ENCODE data around the gene RANBP9.

The RANBP9 gene

DNA sequence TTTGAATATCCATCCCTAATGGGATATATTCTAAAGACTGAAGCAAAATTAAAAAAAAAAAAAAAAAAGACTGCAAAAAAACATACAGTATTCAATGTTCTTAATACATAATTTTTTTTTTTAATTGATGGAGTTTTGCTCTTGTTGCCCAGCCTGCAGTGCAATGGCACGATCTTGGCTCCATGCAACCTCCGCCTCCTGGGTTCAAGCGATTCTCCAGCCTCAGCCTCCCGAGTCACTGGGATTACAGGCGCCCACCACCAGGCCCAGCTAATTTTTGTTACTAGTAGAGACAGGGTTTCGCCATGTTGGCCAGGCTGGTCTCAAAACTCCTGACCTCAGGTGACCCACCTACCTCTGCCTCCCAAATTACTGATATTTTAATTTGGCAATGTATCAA is 29.3 kb downstream of the RANBP9 start:
- DNase-seq: no peak
- in situ Hi-C loops (cut with HindIII; ENCODE audit: low pct_ligation_motif_present, low pct_unique_long_range_greater_than_20kb, low sequenced_read_pairs): no loop called here

DNA sequence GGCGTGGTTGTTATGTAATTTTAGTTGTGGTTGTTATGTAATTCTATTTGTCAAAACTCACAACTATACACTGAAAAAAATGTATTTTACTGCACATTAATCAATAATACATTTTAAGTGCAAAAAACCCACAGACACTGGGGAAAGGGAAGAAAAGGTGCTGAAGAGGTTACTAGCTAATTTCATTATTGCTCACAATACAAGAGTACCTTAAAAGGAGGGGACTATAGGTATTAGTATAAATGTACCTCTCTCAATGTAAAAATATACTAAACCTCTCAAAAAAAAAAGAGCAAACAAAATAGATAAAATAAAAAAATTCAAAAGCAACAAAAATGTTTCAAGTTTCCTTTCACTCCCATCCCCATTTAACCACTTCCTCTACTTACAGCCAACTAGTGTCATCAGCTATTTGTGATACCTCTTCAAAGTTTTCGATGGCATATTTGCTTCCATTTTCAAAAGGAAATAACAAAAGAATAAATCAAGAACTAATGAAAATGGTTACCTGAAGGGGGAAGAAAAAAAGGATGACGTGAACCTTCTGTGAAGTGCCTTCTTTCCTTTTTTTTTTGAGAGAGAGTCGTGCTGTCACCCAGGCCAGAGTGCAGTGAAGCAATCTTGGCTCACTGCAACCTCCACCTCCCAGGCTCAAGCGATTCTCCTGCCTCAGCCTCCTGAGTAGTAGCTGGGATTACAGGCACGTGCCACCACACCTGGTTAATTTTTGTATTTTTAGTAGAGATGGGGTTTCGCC is 30.2 kb downstream of the RANBP9 start:
- DNase-seq: no peak
- in situ Hi-C loops (cut with HindIII; ENCODE audit: low pct_ligation_motif_present, low pct_unique_long_range_greater_than_20kb, low sequenced_read_pairs): no loop called here

DNA sequence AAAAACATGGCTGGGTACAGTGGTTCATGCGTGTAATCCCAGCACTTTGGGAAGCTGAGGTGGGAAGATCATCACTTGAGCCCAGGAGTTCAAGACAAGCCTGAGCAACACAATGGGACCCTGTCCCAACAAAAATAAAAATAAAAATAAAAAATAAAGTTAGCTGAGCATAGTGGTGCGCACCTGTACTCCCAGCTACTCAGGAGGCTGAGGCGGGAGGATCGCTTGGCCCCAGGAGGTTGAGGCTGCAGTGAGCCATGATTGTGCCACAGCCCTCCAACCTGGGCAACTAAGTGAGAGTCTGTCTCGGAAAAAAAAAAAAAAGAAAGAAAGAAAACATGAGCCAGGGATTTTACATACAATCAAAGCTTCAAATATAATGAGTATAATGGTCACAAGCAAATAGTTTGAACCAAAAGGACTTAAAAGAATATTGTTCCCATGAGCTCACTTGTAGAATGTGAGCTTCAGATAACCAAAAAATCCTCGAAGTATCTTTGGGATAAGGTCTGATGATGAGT is 31.1 kb downstream of the RANBP9 start:
- DNase-seq: no peak
- in situ Hi-C loops (cut with HindIII; ENCODE audit: low pct_ligation_motif_present, low pct_unique_long_range_greater_than_20kb, low sequenced_read_pairs): no loop called here

DNA sequence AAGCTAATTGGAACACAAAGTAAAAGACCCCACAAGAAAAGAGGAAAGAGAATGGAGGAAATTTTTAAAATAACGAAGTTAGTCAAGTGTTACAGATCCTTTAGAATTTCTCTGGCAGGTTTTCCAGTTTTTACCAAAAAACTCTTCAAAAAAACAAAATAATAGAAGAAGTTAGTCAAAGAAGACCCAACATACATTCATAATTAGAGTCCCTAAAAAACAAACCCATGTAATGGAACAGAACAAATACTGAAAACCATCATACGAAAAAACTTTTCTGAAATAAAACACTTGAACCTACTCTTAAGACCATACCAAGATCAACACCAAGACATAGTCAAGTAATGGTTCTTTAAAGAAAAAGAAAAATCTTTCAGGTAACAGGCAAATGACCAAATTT is 31.6 kb downstream of the RANBP9 start:
- in situ Hi-C loops (cut with HindIII; ENCODE audit: low pct_ligation_motif_present, low pct_unique_long_range_greater_than_20kb, low sequenced_read_pairs): no loop called here
- no peak for DNase-seq

DNA sequence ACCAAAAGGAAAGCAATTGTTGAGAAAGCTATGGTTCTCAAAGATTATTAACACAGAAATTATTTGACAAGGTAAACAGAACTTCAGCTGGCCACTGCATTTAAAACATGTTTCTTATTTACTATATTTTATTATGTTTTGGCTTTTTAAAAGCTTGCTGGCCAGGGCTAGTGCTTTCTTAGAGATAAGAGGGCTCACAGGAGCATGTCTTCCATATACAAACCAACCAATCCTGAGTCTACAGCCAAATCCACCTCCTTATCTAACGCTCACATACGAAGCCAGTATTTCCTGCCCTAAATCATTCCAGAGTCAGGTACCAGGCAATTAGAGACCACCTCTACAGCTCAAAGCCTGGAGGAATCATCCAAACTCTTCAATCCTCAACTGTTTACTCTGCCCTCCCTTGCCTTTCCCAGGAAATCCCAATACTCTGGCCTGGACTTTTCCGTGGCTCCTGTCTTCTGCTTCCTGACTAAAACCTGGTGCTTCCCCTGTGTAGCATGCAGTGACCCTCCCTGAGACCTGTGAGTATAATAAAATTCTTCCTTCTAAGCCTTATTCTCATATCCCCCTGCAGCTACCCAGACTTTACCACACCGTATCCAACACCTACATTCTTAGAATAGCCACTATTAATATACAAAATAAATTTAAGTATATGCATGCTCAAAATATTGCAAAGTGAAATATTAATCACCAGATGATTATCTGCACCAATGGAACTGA is 33.2 kb downstream of the RANBP9 start:
- no peak for DNase-seq
- in situ Hi-C loops (cut with HindIII; ENCODE audit: low pct_ligation_motif_present, low pct_unique_long_range_greater_than_20kb, low sequenced_read_pairs): no loop called here

DNA sequence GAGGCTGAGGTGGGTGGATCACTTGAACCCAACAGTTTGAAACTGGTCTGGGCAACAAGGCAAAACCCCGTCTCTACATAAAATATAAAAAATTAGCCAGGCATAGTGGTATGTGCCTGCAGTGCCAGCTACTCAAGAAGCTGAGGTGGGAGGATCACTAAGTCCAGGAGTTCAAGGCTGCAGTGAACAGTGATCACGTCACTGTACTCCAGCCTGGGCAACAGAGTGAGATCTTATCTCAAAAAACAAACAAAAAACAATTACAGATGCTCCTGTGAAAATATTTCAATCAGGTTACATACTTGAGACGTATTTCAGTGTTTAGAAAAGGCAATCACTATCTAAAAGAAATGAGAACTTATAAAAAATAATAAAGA is 33.8 kb downstream of the RANBP9 start:
- in situ Hi-C loops (cut with HindIII; ENCODE audit: low pct_ligation_motif_present, low pct_unique_long_range_greater_than_20kb, low sequenced_read_pairs): no loop called here

DNA sequence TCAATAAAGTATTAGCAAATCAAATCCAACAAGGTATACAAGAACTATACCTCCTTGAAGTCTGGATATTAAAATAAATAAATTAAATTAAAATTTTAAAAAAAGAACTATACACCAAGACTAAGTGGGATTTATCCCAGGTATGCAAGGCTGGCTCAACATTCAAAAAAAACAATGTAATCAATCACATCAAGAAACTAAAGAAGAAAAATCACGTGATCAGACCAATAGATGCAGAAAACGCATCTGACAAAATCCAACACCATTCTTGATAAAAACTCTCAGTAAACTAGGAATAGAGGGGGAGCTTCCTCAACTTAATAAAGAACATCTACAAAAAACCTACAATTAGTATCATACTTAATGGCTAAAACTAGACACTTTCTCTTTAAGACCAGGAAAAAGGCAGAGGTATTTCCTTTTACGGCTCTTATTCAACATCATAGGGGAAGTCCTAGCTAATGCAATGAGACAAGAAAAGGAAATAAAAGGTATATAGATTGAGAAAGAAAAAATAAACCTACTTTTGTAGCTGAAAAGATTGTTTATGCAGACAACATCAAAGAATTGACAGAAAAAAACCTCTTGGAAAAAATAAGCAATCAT is 35.0 kb downstream of the RANBP9 start:
- in situ Hi-C loops (cut with HindIII; ENCODE audit: low pct_ligation_motif_present, low pct_unique_long_range_greater_than_20kb, low sequenced_read_pairs): no loop called here
- DNase-seq: no peak

More for the DNA sequence above, 33.8 kb downstream of the RANBP9 start:
- DNase-seq: no peak

DNA sequence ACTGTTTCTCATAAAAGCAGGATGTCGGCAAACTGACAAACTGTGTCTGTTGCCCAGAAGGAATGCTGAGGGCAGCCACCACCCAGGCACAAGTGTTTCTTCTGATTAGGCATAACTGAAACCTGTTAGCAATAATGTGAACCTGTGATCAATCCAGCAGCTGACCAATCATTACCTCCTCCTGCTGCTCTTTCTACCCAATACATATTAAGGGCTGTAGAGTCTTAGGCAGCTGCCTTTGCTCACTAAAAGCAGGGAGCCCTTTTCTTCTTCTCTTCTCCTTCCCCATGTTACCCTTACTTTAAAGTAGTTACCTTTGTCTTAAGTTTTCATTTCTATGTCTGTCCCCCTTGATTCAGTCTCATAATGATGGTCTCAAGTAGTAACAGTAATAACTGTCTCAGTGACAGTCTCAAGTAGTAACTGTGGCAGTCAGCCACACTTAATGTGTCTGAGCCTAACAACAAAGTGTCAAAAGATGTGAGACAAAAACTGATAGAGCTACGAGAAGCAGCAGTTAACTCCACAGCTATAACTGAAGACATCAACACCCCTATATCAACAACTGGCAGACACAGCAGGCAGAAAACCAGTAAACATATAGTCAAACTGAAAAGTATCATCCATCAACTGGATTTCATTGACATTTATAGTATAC is 37.0 kb downstream of the RANBP9 start:
- DNase-seq: no peak

DNA sequence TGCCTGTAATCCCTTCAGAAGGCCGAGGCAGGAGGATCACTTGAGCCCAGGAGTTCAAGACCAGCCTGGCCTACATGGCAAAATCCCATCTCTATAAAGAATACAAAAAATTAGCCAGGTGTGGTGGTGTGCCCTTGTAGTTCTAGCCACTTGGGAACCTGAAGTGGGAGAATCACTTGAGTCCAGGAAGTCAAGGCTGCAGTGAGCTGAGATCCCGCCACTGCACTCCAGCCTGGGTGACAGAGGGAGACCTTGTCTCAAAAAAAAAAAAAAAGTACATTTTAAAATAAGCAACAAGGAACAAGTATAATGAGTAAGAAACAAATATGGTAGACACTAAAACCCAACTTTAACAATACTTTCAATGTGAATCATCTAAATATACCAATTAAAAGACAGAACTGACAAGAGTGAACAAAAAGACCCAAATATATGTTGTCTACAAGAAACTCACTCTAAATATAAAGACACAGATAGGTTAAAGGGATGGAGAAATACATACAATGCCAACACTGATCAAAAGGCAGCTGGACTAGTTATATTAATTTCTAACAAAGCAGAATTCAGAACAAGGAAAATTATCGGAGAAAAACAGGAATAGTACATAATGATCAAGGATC is 37.7 kb downstream of the RANBP9 start:
- in situ Hi-C loops (cut with HindIII; ENCODE audit: low pct_ligation_motif_present, low pct_unique_long_range_greater_than_20kb, low sequenced_read_pairs): no loop called here
- no peak for DNase-seq

More for the DNA sequence above, 37.0 kb downstream of the RANBP9 start:
- in situ Hi-C loops (cut with HindIII; ENCODE audit: low pct_ligation_motif_present, low pct_unique_long_range_greater_than_20kb, low sequenced_read_pairs): no loop called here

DNA sequence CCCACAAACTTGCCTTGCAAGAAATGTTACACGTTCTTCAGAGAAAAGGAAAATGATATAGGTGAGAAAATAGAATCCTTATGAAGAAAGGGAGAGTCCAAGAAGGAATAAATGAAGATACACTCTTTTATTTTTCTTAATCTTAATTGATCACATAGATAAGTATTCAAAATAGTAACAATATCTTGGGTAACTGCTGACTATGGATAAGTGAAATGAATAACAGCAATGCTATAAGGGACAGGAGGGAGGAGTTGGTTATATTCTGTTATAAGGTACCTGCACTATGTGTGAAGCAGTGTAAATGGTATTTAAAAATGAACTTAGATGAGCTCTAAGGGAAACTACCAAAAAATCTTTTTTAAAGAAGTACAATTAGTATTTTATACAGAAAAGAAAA is 38.3 kb downstream of the RANBP9 start:
- in situ Hi-C loops (cut with HindIII; ENCODE audit: low pct_ligation_motif_present, low pct_unique_long_range_greater_than_20kb, low sequenced_read_pairs): no loop called here
- no peak for DNase-seq

DNA sequence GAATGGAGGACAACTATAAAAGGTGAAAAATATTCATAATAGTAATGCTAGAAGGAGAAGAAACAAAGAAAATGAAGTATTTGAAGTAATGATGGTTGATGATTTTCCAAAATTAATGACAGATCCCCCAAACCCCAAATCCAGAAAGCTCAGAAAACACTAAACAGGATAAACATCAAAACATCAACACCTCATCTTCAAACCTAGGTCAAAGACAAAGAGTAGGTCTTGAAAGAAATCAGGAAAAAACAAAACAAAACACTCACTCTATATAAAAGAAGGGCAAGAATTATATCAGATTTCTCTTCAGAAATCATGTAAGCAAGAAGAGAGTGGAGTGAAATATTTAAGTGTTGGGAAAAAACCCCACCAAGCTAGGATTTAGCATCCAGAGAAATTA is 38.7 kb downstream of the RANBP9 start:
- in situ Hi-C loops (cut with HindIII; ENCODE audit: low pct_ligation_motif_present, low pct_unique_long_range_greater_than_20kb, low sequenced_read_pairs): no loop called here
- no peak for DNase-seq

DNA sequence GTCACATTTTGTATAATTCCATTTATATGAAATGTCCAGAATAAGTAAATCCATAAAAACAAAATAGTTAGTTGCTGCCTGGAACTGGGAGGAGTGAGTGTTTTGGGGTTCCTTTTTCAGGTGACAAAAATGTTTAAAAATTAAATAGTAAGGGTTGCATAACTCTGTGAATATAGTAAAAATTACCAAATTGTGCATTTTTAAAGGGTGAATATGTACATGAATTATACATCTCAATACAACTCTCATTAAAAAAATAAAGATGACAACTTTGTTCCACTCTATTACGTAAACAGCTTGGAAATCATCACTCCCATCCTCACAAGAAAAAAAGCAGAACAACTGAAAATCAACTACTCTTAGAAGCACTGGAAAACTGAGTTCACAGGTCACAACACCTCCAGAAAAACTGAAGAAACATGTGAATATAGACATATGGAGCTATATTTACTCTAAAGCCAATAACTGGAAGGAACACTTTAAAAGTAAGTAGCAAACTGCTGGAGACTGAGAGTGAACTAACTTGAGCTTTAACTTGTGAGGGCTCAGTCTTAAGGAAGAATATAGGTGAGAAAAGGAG is 40.0 kb downstream of the RANBP9 start:
- no peak for DNase-seq
- in situ Hi-C loops (cut with HindIII; ENCODE audit: low pct_ligation_motif_present, low pct_unique_long_range_greater_than_20kb, low sequenced_read_pairs): no loop called here

DNA sequence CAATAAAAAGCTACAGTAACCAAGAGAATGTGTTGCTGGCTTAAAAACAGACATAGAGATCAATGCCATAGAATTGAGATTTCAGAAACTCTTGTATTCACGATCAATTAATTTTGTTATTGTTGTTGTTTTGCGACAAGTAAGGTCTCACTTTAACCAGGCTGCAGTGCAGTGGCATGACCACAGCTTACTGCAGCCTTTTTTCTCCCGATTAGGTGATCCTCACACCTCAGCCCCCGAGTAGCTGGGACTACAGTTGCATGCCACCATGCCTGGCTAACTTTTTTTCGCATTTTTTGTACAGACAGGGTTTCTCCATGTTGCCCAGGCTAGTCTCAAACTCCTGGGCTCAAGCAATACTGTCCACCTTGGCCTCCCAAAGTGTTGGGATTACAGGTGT is 42.2 kb downstream of the RANBP9 start:
- no peak for DNase-seq
- in situ Hi-C loops (cut with HindIII; ENCODE audit: low pct_ligation_motif_present, low pct_unique_long_range_greater_than_20kb, low sequenced_read_pairs): no loop called here

DNA sequence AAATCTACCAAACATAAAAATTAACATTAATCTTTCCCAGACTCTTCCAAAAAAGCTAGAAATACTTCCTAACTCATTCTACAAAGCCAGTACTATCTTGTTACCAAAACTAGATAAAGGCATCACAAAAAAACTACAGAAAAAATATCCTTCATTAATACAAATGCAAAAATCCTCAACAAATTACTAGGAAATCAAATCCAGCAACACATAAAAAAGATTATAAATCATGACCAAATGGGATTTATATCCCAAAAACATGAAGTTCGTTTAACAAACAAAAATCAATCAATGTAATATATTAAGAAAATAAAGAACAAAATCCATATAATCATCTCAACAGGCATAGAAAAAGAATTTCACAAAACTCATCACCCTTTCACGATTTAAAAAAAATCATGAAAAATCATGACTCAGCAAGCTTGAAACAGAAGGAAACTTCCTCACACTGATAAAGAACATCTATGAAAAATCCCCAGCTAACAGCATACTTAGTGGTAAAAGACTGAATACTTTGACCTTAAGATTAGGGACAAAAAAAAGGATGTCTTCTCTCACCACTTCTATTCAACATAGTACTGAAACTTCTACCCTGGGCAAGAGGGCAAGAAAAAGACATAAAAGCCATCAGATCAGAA is 43.2 kb downstream of the RANBP9 start:
- in situ Hi-C loops (cut with HindIII; ENCODE audit: low pct_ligation_motif_present, low pct_unique_long_range_greater_than_20kb, low sequenced_read_pairs): no loop called here
- DNase-seq: peak; percentile 37

DNA sequence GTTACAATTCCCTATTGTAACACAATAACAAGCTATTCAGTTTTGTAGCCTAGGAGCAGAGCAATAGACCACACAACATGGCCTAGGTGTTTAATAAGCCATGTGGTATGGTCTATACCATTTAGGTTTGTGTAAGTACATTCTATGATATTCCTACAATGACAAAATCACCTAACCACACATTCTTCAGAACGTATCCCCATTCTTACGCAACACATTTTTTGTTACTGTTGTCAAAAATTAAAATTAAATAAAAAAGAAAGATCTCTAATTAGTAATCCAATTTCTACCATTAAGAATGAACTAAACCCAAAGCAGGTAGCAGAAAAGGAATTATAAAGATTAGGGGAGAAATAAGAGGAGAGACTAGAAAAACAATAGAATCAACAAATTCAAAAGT is 44.0 kb downstream of the RANBP9 start:
- DNase-seq: no peak
- in situ Hi-C loops (cut with HindIII; ENCODE audit: low pct_ligation_motif_present, low pct_unique_long_range_greater_than_20kb, low sequenced_read_pairs): no loop called here

DNA sequence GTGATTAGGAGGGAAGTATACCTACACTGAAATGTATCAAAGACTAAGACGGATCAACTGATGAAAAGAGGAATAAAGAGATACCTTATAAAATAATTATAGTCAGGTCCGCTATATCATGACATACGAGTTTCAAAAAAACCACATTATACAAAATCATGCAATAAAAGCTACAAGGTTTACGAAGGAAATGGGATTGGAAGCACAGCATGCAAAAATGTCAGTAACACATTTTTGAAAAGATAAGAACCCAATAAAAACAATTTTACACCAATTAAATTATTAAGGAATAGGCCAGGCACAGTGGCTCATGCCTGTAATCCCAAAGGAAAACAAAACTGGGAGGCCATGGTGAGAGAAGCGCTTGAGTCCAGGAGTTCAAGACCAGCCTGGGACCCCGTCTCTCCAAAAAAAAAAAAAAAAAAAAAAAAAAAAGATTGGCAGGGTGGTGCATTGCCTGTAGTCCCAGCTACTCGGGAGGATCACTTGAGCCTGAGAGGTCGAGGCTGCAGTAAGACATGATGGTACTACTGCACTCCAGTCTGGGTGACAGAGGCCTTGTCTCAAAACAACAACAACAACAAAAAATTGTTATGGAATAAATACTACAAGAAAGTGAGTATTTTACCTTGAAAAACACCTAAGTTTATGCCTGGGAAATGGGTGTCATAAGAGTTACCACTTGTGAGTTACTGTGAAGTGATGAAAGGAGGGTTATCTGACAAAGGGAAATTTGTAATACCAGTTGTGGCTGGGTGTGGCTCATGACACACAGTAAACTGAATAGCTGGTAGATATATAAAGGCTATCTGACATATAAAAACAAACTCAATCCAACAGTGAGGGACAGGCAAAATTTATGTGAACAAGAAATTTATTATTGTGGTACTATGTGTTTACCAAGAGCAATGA is 45.2 kb downstream of the RANBP9 start:
- in situ Hi-C loops (cut with HindIII; ENCODE audit: low pct_ligation_motif_present, low pct_unique_long_range_greater_than_20kb, low sequenced_read_pairs): no loop called here
- no peak for DNase-seq

DNA sequence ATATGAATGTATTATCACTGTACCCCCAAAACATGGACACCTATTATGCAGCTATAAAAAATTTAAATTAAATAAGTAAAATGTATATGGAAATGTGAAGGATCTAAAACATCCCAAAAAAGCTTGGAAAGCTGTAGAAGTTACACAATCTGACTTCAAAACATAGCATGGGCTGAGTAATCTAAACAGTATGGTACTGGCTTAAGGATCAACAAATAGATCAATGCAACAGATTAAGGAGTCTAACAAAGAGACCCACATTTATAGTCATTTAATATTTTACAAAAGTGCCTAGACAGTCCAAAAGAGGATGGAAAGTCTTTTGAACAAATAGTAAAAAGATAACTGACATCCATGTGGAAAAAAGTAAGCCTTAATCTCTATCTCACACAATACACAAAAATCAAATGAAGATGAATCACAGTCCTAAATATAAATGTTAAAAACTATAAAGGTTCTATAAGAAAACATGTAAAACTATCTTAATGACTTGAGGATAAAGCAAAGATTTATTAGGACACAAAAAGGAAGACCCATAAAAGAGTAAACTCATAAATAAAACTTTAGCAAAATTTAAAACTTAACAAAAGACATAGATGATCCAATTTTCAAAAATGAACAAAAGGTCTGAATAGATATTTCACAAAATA is 46.8 kb downstream of the RANBP9 start:
- no peak for DNase-seq
- in situ Hi-C loops (cut with HindIII; ENCODE audit: low pct_ligation_motif_present, low pct_unique_long_range_greater_than_20kb, low sequenced_read_pairs): no loop called here
